AG09319 (cell line): ENCODE data around the gene GHRHR.

Experiments
- DNase-seq: peaks from one replicate; pipeline ENCODE4 v3.0.0-alpha.2; 2010; ENCODE audit warnings: low read depth; ENCODE audit errors: extremely low read depth
- CTCF ChIP-seq: IDR thresholded peaks from 2 replicates; pipeline ENCODE4 v1.5.1; 2011; ENCODE audit warnings: low read depth, mild to moderate bottlenecking, inconsistent platforms, low read length, moderate library complexity

GHRHR gene

GRCh38 chr7:30980194-30980593 lies 16.4 kb downstream of the GHRHR start:
- no peak for DNase-seq

GRCh38 chr7:30980751-30981150 lies 17.0 kb downstream of the GHRHR start:
- no peak for DNase-seq
- TF ChIP-seq CTCF = no peak

More at GRCh38 chr7:30980194-30980593, 16.4 kb downstream of the GHRHR start:
- no peak for TF ChIP-seq CTCF

- peak; percentile 91 for TF ChIP-seq CTCF
- peak; percentile 50 for DNase-seq
Observed at GRCh38 chr7:30983042-30983913, 19.5 kb downstream of the GHRHR start.

GRCh38 chr7:30983914-30984247 lies 20.1 kb downstream of the GHRHR start:
- DNase-seq = no peak
- no peak for TF ChIP-seq CTCF

GRCh38 chr7:30984359-30985107 lies 20.8 kb downstream of the GHRHR start:
- no peak for DNase-seq
- no peak for TF ChIP-seq CTCF

GRCh38 chr7:30985756-30986155 lies 22.0 kb downstream of the GHRHR start:
- no peak for TF ChIP-seq CTCF
- no peak for DNase-seq

- no peak for DNase-seq
- no peak for TF ChIP-seq CTCF
Observed at GRCh38 chr7:30986331-30986730, 22.6 kb downstream of the GHRHR start.
